Stimulated activated CD8-positive, alpha-beta memory T cell treated with anti-CD3 and anti-CD28 coated beads, Interleukin-4, amount 100 ng/mL, for 1 hour (primary cell): ENCODE data around the gene USP36.
"Not testable (repeated sequence)": the region's sequence is repeated elsewhere in the genome, so short reads cannot be mapped to it uniquely, and the experiment has no call there.

Source experiments
- DNase-seq, 2 donors: peaks; one replicate each; pipeline ENCODE4 v3.0.0-alpha.2; 2020; ENCODE audit warnings: low read depth in 2 of 2, low spot score in 1 of 2

Gene USP36

DNA sequence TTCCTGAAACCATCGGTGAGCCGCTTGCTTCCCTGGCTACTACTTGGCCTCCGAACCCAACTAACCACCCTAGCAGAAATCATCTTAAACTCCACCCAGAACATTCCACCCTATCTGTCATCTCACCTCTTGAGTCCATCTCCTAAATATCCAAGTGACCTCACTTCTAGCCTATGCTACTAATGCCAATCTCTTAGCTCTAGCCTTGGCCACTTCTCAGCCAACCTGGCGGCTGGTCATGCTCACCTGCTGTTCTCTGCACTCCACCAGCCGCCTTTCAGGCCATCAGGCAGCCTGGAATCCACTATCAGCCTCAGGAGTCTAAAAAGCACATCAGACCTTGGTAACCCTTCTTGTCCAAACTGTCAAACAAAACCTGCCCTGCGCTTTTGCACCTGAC is 46.6 kb downstream of the USP36 start:
- no peak for DNase-seq

DNA sequence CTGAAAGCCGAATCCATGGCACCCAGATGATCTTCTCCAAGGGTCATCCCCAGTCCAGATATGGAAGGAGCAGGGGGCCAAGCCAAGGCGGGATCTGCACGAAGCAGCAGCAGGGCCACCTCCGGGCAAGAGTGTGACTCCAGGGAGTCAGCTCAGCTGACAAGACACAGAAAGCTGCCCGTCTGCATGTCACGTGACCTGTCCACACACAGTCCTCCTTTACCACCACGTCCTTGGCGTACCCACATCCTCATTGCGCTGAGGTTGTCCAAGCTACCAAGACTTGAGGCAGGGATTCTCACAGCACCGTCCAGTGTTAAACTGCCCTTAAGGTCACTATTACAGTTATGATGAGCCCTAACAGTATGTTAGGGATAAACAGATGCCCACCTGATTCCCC is 47.2 kb downstream of the USP36 start:
- no peak for DNase-seq

DNA sequence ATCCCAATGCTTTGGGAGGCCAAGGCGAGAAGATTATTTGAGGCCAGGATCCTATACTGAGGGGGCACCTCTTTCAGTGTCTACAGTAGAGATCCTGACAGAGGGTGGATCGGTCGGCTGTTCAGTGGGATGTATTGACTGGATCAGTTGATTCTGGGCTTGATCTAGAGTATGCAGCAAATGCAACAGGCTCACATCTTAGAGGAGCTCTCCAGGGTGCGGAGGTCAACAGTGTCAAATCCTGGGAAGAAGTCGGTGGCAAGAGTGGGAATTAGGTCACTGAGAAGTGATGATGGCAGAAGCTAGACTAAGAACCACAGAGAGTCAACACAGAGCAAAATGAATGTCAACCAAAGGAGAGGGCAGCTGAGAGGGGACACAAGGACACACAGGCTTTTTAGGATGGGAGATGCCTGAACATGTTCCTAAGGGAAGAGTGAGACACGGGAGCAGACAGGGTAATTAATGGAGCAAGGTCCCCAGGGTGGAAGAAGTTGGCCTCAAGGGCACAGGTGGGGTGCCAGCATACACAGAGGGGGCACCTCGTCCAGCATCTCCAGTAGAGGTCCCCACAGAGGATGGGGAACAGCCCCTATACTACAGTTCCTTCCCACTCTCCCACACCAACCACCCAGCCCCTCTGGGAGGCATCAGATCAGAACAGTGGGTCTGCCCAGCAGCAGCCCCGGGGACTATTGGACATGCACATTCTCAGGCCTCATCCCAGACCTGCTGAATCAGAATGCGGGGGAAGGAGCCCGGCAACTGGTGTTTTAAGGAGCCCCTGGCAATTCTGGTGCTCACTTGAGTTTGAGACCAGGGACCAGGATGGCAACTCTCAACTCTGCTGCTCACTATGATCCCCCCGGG is 48.5 kb downstream of the USP36 start:
- DNase-seq, result no peak

DNA sequence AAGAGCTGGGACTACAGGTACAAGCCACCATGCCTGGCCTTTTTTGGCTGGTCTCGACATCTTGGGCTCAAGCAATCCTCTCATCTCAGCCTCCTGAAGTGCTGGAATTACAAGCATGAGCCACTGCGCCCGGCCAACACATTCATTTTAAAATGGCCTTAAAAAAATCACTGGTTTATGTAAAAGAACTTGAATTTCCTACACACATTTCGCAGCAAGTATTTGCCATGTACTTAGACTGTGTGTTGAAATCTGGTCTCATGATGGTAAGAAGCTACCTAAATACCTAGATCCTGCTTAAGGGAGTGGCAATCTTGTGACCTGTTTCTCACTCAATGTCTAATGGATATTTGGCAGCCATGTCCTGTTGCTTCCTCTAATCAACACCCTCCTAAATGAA is 50.1 kb downstream of the USP36 start:
- no peak for DNase-seq

DNA sequence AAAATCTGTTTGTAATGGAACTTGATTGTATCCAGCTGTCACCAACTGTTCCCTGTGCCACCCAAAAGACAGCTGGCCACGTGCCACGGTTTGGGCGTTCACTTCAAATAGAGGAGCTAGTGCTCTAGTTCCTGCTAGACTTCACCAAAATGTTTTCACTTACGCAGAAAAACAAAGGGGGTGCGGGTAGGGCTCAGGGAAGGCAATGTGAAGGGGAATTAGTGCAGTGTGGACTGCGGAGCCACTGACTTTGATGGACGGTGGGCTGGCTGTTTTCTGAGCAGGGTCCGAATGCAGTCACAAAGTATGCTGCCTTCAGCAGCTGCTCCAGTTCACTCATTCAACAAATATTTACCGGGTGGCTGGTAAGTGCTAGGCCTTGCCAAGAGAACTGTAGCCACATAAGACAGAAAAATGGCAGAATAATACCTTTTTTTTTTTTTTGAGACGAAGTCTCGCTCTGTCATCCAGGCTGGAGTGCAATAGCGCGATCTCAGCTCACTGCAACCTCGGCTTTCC is 50.9 kb downstream of the USP36 start:
- DNase-seq, result peak in 1 of 2 donors; percentile 45

DNA sequence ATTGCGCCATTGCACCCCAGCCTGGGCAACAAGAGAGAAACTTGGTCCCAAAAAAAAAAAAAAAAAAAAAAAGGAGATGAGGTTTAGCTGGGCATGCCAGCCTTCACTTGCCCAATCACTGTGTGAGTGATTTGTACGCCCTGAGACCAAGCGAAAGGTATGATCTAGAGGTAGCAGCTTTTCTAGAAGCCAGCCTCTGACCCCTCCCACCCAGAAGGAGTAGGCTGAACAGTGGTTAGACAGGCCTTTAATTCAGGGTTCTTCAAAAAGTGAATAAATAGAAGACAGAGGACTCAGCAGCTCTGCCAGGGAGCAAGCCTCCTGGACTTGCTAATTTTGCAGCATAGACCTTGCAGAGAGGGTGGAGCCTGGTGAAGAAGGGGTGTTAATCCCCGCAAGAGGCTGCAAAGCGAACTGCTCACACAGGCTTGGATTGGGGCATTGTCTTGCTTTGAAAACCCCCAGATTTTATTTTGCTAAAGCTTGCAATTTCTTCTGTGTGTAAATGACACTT is 51.4 kb downstream of the USP36 start:
- no peak for DNase-seq

DNA sequence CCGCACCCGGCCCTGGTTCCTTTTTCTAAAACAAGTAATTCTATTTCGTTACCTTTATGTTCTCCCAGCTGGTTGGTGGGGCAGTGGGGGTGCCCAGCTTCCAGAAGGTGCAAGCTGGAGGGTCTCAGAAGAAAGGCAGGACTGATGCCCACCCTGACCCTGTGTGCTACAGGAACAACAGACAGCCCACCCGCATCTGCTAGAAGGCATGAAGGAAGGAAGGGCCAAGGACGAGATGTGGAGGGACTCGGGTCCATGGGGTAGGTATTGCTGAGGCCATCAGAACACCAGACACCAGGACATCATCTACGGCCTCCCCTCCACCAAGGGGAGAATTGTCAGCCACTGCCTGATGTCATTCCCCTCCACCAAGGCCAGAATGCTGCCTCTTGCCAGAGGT is 52.2 kb downstream of the USP36 start:
- DNase-seq, result no peak

DNA sequence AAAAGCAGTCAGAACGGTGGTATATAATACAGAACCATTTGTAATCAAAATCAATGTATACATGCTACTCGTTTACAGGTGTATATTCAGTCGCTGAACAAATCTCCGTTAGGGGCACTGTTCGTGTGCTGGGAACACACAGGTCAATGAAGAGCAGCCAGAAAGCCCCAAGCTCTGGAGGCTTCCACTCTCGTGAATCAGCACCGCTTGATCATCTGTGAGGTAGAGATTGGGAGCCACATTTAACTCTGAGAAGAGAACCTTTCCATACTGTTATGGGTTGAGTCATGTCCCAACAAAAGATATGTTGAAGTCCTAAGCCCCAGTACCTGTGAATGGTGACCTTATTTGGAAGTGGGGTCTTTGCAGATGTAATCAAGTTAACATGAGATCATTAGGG is 53.2 kb downstream of the USP36 start:
- no peak for DNase-seq

DNA sequence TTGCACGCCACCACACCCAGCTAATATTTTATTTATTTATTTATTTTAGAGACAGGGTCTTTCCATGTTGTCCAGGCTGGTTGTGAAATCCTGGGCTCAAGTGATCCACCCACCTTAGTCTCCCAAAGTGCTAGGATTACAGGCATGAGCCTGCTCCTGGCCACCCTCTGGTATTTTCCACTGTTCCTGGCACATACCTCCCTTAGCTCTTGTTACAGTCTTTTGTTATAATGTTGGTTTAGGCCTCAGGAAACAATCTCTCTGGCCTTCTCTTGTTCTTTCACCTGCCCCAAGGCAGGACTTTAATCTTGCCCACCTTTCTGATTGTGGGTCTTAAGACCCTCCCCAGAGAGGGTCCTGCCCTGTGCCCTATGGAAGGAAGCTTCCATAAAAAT is 55.0 kb downstream of the USP36 start:
- no peak for DNase-seq

DNA sequence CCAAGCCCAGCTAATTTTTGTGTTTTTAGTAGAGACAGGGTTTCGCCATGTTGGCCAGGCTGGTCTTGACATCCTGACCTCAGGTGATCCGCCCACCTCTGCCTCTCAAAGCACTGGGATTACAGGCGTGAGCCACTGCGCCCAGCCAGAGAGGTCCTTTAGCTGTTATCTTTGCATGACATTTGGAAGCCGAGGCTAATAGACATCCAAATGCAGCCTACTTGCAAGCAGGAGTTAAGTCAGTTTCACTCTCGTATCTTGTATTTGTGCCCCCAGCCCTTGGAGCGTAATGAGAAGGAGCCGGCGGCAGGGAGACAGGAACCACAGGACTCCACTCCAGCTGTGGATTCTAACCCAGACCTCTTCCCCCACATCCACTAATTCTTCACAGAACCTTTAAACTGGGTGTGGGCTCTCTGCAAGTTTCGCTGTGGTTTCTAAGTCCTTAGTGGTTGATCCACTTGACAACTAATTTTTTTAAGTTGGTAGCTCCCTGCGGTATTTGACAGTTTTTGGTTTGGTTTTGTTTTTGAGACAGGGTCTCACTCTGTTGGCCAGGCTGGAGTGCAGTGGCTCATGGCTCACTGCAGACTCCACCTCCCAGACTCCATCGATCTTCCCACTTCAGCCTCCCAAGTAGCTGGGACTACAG is 55.5 kb downstream of the USP36 start:
- DNase-seq, result no peak

DNA sequence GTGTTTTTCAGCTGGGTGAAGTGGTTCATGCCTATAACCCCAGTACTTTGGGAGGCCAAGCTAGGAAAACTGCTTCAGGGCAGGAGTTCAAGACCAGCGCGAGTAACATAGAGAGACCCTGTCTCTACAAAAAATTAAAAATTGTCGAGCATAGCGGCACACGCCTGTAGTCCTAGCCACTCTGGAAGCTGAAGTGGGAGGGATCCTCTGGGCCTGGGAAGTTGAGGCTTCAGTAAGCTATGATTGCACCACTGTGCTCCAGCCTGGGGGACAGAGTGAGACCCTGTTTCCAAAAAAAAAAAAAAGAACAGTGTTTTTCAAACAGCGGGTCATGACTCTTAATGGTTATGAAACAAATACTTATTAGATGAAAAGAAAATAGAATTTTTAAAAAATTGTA is 56.3 kb downstream of the USP36 start:
- DNase-seq, result no peak

DNA sequence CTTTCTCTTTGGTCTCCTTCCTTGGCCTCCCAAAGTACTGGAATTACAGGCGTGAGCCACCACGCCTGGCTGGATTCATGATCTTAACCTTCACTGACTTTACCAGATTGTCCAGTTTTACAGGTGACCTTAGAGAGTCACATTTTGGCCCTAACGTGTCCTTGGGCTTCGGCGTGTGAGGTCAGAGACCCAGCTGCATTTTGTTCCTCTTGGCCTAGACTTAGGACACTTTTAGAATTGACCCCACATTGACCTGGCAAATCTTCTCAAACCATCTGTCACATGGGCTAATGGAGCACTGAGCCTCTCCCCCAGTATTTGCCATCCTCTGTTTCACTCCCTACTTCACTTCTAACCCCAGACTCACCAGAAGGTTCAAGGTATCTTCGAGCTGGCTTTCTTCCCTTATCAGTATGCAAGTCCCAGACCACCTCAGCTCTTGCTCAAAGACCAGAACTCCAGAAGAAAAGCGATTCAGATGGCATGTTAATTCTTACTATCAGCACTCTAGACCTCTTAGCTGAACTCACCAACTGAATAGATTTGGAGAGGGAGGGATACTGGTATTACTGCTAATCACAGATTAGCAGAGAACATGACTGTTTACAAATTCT is 56.8 kb downstream of the USP36 start:
- DNase-seq, result no peak

DNA sequence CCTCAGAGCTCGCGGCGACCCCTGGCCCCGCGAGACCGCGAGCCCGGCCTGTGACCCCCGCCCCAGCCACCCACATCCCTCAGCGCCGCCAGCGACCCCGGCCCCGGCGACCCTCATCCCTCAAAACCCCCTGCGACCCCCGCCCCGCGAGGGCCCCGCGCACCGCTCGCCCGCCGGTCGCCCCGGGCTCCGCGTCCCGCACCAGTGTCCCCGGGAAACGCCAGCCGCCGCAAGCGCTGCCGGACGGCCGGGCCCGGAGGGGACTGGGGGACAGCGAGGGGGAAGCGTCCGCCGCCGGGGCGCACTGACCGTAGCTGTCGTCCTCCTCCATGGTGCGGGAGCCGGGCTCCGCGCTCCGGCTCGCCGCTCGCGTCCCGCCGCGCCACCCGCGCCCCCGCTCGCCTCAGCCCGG is 58.7 kb downstream of the USP36 start, which contains the start of gene CYTH1:
Gene CYTH1 (minus strand): TSS at position 381 of the 412 bp plus-strand sequence. CDS start 50 bp downstream, at position 331.
- no peak for DNase-seq

DNA sequence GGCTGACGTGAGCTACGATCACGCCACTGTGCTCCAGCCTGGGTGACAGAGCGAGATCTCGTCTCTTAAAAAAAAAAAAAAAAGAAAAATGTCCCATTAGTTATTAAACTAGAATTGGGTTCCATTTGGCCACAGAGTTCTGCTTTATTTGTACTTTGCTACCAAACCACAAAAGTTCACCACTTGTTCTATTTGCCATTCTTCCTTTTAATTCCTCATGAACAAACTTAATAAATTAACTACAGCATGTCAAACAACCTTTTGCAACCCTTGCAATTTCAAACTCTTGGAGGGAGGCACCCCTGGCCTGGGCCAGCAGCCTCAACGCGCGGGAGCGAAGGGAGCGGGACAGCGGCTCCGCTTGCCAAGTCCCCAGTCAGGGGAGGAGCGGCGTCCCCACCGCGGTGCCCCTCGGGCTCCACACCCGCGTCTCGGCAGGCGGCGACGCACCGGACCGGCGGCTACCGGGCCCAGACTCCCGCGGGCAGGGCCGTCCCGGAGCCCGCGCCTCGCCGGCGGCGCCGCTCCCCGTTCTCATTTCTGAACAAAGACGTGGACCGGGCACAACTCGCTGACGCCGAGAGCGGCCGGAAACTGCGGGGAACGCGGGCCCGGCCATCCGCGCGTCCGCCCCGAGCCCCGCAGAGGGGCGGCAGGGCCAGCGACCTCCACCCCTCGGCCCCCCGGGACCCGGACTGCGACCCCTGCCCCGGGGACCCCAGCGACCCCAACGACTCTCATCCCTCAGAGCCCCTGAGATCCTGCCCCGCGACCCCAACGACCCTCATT is 59.3 kb downstream of the USP36 start:
- no peak for DNase-seq

DNA sequence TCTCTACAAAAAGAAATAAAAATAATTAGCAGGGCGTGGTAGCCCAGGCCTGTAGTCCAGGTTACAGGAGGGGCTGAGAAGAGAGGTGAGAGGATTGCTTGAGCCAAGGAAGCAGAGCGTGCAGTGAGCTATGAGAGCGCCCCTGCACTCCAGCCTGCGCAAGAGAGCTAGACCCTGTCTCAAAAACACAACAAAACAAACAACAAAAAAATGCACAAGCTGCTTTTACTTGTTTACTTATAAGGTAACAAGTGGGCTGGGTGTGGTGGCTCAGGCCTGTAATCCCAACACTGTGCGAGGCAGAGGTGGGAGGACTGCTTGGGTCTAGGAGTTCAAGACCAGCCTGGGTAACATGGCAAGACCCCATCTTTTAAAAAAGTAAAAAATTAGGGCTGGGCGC is 60.3 kb downstream of the USP36 start:
- no peak for DNase-seq

DNA sequence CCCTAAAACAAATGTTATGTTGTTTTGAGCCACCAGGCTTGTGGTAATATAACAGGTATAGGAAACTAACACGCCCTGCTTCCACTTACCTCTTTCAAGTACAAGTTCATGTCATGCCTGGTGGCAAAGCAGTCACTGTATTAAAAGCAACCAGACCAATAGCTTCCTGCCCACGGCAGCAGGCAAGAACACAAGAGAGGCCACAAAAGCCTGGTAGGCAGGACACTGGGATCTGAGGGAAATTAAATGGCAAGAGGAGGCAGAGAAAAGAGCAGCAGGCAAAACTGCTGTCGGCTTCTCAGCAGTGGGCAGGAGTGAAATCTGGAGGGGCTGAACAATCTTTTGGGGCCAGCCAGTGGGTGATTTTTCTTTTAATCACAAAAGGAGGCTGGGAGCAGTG is 60.8 kb downstream of the USP36 start:
- DNase-seq, result peak in 1 of 2 donors; percentile 29

DNA sequence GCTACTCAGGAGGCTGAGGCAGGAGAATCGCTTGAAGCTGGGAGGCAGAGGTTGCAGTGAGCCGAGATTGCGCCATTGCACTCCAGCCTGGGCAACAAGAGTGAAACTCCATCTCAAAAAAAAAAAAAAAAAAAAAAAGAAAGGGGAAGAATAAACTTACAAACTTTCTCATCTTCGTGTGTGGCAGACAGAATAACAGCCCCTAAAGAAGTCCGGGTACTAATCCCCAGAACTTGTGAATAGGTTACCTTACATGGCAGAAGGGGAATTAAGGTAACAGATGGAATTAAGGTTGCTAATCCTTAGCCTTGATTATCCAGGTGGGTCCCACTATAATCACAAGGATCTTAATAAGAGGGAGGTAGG is 61.3 kb downstream of the USP36 start:
- DNase-seq, result not testable (repeated sequence)

DNA sequence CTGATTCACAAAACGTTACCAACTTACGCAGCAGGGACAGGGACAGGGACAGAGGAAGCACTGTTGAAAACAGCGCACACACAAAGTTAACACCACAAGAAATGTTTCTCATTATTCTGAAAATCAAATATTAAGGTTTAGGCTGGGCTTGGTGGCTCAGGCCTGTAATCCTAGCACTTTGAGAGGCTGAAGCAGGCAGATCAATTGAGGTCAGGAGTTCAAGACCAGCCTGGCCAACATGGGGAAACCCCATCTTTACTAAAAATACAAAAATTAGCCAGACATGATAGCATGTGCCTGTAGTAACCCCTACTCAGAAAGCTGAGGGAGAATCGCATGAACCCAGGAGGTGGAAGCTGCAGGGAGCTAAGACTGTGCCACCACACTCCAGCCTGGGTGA is 62.7 kb downstream of the USP36 start:
- no peak for DNase-seq

DNA sequence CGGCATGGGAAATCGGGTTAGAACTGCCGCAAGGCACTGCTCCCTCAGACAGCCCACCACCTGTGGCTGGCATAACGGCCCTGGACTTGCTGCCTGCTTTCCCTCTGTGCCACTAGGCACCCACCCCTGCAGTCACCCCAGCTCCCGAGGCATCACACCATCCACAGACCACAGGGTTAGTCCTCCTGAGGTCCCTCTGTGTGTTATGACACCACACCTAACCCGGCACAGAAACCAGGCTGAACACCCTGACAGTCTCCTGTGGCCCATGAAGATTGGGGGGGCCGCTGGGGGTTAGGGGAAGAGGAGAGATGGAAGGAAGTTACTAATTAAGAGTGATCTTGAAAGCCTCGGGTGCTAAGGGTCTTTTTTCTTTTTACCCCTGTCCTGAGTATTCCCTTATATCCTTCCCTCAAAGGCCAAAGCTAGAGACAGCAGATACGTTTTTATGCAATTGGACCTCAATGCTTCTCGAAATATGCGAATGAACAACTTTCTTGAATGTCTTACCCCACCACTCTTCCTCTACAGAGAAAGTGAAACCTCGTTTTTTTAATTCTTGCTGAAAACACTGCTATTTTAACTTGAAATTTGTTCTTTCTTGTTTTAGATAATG is 65.5 kb downstream of the USP36 start:
- DNase-seq, result no peak

DNA sequence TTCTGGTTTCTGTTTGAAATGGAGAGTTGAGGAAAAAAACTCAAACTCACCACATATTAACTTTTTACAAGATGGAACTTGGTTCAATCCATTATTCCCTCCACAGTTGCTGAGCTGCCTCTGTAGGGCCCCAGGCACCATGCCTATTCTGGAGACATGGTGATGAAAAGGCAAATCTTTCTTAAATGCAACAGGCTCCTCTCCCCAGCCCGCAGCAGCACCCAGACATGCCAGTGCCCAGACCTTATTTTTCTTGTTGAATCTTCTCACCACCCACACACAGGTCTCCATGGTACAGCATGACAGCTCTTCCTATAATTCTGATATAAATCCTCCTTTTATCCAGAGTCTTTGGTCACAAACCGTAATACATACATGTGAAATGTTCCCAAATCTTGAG is 66.2 kb downstream of the USP36 start:
- no peak for DNase-seq
